Measurements from ENCODE around the gene CRTAC1. TPM values are rescaled to one million over a fixed set of nuclear protein-coding genes. Genes with fewer than 3 reads are reported as not detected.

Gene CRTAC1
- total and polyA plus RNA-seq, 2 experiments from 2014 or later: 0.47 to 1.2 TPM

GRCh38 chr10:97924678-97925077 lies 105.7 kb downstream of the CRTAC1 start (continued):
- TF ChIP-seq ZNF462 (CRISPR knock-in tag; IDR thresholded peaks at IDR 0.05) (no peak), ETS1 (IDR thresholded peaks at IDR 0.05) (no peak)

- H3K27me3 Mint-ChIP-seq (ENCODE audit: insufficient read depth, low read depth, poor library complexity): peaks cover 2% of the 10 kb centered on the region
- no peak overlapping the region for H3K4me2 ChIP-seq
- H3K4me3 Mint-ChIP-seq: no peak overlapping the region
- H3K27ac Mint-ChIP-seq: no peak overlapping the region
- no peaks in the 10 kb centered on the region for H3K4me1 ChIP-seq (ENCODE audit: insufficient read depth)
- H3F3A ChIP-seq (replicated peaks; ENCODE audit: low read depth): no peaks in the 10 kb centered on the region
- no peaks in the 10 kb centered on the region; the same call in 2 of the 3 replicates for H3K36me3 Mint-ChIP-seq (ENCODE audit: low read depth)
- no peaks in the 10 kb centered on the region for H3K79me2 ChIP-seq (replicated peaks; ENCODE audit: insufficient read depth)
- peaks cover 2% of the 10 kb centered on the region; the same call in 2 of the 3 replicates for H3K9me3 Mint-ChIP-seq
- H3K4me1 Mint-ChIP-seq: 0 out of 3 replicates have a peak, but pooled peaks cover 3% of the 10 kb centered on the region
- H2AFZ ChIP-seq: no peak overlapping the region
- H4K20me1 ChIP-seq (replicated peaks; ENCODE audit: insufficient read depth): no peaks in the 10 kb centered on the region
- ATAC-seq (no peak), DNase-seq (ENCODE audit: low spot score) (no peak)
- H3K9me2 ChIP-seq (ENCODE audit: insufficient read depth): no peaks in the 10 kb centered on the region
- no peak overlapping the region for H3K27ac ChIP-seq (ENCODE audit: low read depth)
- H3K36me3 ChIP-seq (ENCODE audit: insufficient read depth): no peaks in the 10 kb centered on the region
- H3K4me3 ChIP-seq: no peak overlapping the region
- H3K27me3 ChIP-seq (ENCODE audit: insufficient read depth): no peaks in the 10 kb centered on the region
- TF ChIP-seq ETS1 (IDR thresholded peaks at IDR 0.05) (no peak), REST (IDR thresholded peaks at IDR 0.05; ENCODE audit: unreplicated experiment) (no peak), EZH2 (IDR thresholded peaks at IDR 0.05; ENCODE audit: low read depth, unreplicated experiment) (no peak), CREB1 (CRISPR knock-in tag; IDR thresholded peaks at IDR 0.05; ENCODE audit: low read depth) (no peak)
Measured at GRCh38 chr10:97923476-97923875, 106.9 kb downstream of the CRTAC1 start.

Data from GM23338 (cell line).